ENCODE data around the gene RPS19. TPM values are rescaled to one million over a fixed set of nuclear protein-coding genes. Genes with fewer than 3 reads are reported as not detected.
A peak's percentile ranks its signal among the peaks of the same experiment; 100 is the strongest.

RPS19 gene
- total and polyA plus RNA-seq, 8 donors: 939 to 2,267 (median 1,289) TPM

- ATAC-seq (no peak), DNase-seq (peak in 1 of 6 donors; percentile 51), FAIRE-seq (no peak)
- WGBS, 2 donors: 24 to 30% methylated on average over 20 to 26 of the region's 26 CpGs
- intact Hi-C loops (cut with DNase I): no loop called here
- no peak overlapping the region for H3K4me3 ChIP-seq
- TF ChIP-seq CTCF (IDR thresholded peaks at IDR 0.05): no peak
- no peak overlapping the region for H3K27ac ChIP-seq
- H3K36me3 ChIP-seq: no peaks in the 10 kb centered on the region
- H3K4me1 ChIP-seq: no peaks in the 10 kb centered on the region
- no peaks in the 10 kb centered on the region for H3K27me3 ChIP-seq
- no peaks in the 10 kb centered on the region for H3K9me3 ChIP-seq
These were observed 61.0 kb downstream of the RPS19 start for GRCh38 chr19:41920882-41921576.

- no peaks in the 10 kb centered on the region for H3K27me3 ChIP-seq
These were observed 61.8 kb downstream of the RPS19 start for GRCh38 chr19:41921577-41922576.

More at GRCh38 chr19:41921577-41922576, 61.8 kb downstream of the RPS19 start:
- no peaks in the 10 kb centered on the region for H3K4me1 ChIP-seq
- H3K9me3 ChIP-seq: no peaks in the 10 kb centered on the region
- intact Hi-C loops (cut with DNase I): no loop called here
- no peak overlapping the region for H3K27ac ChIP-seq
- H3K36me3 ChIP-seq: no peaks in the 10 kb centered on the region
- no peak overlapping the region for H3K4me3 ChIP-seq
- FAIRE-seq: no peak
- no peak for ATAC-seq
- TF ChIP-seq CTCF (IDR thresholded peaks at IDR 0.05): no peak
- DNase-seq: peak in 1 of 6 donors; percentile 37
- 42 to 44% methylated on average over 19 to 22 of the region's 22 CpGs for whole genome bisulfite sequencing, 2 donors

Small RNAs within 50 kb of the gene (microRNA-seq; reads per million reads assigned to microRNA genes)
- gene MIR6797: 0 to 0.29 reads per million in 2 donors

Other genes with a start within 250 kb of the RPS19 start
- gene CEACAM4, start 233.2 kb upstream of the RPS19 start, total RNA-seq: 1 to 10 TPM in 2 of 6 donors, under 1 TPM in 4; 0.46 to 1.1 (median 0.54) TPM
- 1 to 10 TPM in 1 of 2 donors, under 1 TPM in 1; 0.30 to 1.1 TPM for gene CEACAM4, start 233.2 kb upstream of the RPS19 start, polyA plus RNA-seq
- gene CEACAM7, start 172.0 kb upstream of the RPS19 start, total RNA-seq: 1 to 10 TPM; 1.5 to 6.4 (median 2.6) TPM
- 1 to 10 TPM; 1.2 to 3.8 TPM for gene CEACAM7, start 172.0 kb upstream of the RPS19 start, polyA plus RNA-seq
- gene CEACAM5, start 151.6 kb upstream of the RPS19 start, total RNA-seq: 1 to 10 TPM in 1 of 6 donors, under 1 TPM in 2, not detected in 3; 0.12 to 5.8 (median 0.32) TPM
- gene CEACAM5, start 151.6 kb upstream of the RPS19 start, polyA plus RNA-seq: under 1 TPM; 0.02 to 0.30 TPM
- gene CEACAM6, start 104.7 kb upstream of the RPS19 start, total RNA-seq: 1 to 10 TPM; 3.6 to 9.0 (median 8.0) TPM
- 1 to 10 TPM in 1 of 2 donors, under 1 TPM in 1; 0.68 to 1.7 TPM for gene CEACAM6, start 104.7 kb upstream of the RPS19 start, polyA plus RNA-seq
- under 1 TPM in 2 of 6 donors, not detected in 4; 0.41 to 0.61 TPM for gene CEACAM3, start 63.7 kb upstream of the RPS19 start, total RNA-seq
- not detected for gene CEACAM3, start 63.7 kb upstream of the RPS19 start, polyA plus RNA-seq
- gene LYPD4, start 15.6 kb upstream of the RPS19 start, total RNA-seq: not detected
- not detected for gene LYPD4, start 15.6 kb upstream of the RPS19 start, polyA plus RNA-seq
- gene DMRTC2, start 15.2 kb upstream of the RPS19 start, total RNA-seq: not detected
- gene DMRTC2, start 15.2 kb upstream of the RPS19 start, polyA plus RNA-seq: not detected
- gene CD79A, start 17.0 kb downstream of the RPS19 start, total RNA-seq: under 1 TPM in 5 of 6 donors, not detected in 1; 0.16 to 1.00 (median 0.31) TPM
- gene CD79A, start 17.0 kb downstream of the RPS19 start, polyA plus RNA-seq: under 1 TPM; 0.11 to 0.23 TPM
- 10 to 100 TPM; 26.3 to 65.6 (median 37.0) TPM for gene ARHGEF1, start 22.9 kb downstream of the RPS19 start, total RNA-seq
- 100 to 1,000 TPM; 139 to 179 TPM for gene ARHGEF1, start 22.9 kb downstream of the RPS19 start, polyA plus RNA-seq
- under 1 TPM in 5 of 6 donors, not detected in 1; 0.06 to 0.37 (median 0.14) TPM for gene ERFL, start 68.2 kb downstream of the RPS19 start, total RNA-seq
- gene ERFL, start 68.2 kb downstream of the RPS19 start, polyA plus RNA-seq: under 1 TPM; 0.33 to 0.34 TPM
- 10 to 100 TPM; 49.8 to 79.4 (median 66.8) TPM for gene RABAC1, start 99.1 kb downstream of the RPS19 start, total RNA-seq
- 100 to 1,000 TPM; 117 to 134 TPM for gene RABAC1, start 99.1 kb downstream of the RPS19 start, polyA plus RNA-seq
- gene ATP1A3, start 134.0 kb downstream of the RPS19 start, total RNA-seq: under 1 TPM; 0.09 to 0.44 (median 0.32) TPM
- gene ATP1A3, start 134.0 kb downstream of the RPS19 start, polyA plus RNA-seq: 1 to 10 TPM in 1 of 2 donors, under 1 TPM in 1; 0.30 to 1.2 TPM
- 1 to 10 TPM; 1.9 to 3.6 (median 3.1) TPM for gene GRIK5, start 210.0 kb downstream of the RPS19 start, total RNA-seq
- 10 to 100 TPM in 1 of 2 donors, 1 to 10 TPM in 1; 4.8 to 10.5 TPM for gene GRIK5, start 210.0 kb downstream of the RPS19 start, polyA plus RNA-seq
- 1 to 10 TPM; 3.9 to 8.5 (median 5.8) TPM for gene ZNF574, start 215.9 kb downstream of the RPS19 start, total RNA-seq
- 1 to 10 TPM; 4.9 to 6.2 TPM for gene ZNF574, start 215.9 kb downstream of the RPS19 start, polyA plus RNA-seq